H9 (cell line): ENCODE measurements around the gene LRRC27. TPM values are rescaled to one million over a fixed set of nuclear protein-coding genes. Genes with fewer than 3 reads are reported as not detected.
A peak's percentile ranks its signal among the peaks of the same experiment; 100 is the strongest.

ENCODE experiments used
- DNase-seq: peaks from one replicate; pipeline ENCODE4 v3.0.0-alpha.2; 2017
- H2AFZ ChIP-seq: one replicate; pipeline ENCODE4 v1.6.1; 2013; ENCODE audit warnings: mild to moderate bottlenecking, low read length, control low read depth, moderate library complexity
- H2AK5ac ChIP-seq: 2 replicates; pipeline ENCODE4 v1.6.1; 2013; ENCODE audit warnings: low read length, control low read depth, mixed read lengths; ENCODE audit not compliant: insufficient read length
- H2BK120ac ChIP-seq: one replicate; pipeline ENCODE4 v1.6.1; 2013; ENCODE audit warnings: low read depth, mild to moderate bottlenecking, low read length, control low read depth, inconsistent platforms; ENCODE audit not compliant: poor library complexity, severe bottlenecking
- H2BK12ac ChIP-seq: 2 replicates; pipeline ENCODE4 v1.6.1; 2013; ENCODE audit warnings: low read length, control low read depth, mixed read lengths, low read depth; ENCODE audit not compliant: insufficient read length
- H2BK15ac ChIP-seq: 2 replicates; pipeline ENCODE4 v1.6.1; 2013; ENCODE audit warnings: low read depth, low read length, control low read depth
- H2BK20ac ChIP-seq: one replicate; pipeline ENCODE4 v1.6.1; 2013; ENCODE audit warnings: low read depth, mild to moderate bottlenecking, low read length, control low read depth, inconsistent platforms; ENCODE audit not compliant: poor library complexity, severe bottlenecking
- H2BK5ac ChIP-seq: 2 replicates; pipeline ENCODE4 v1.6.1; 2013; ENCODE audit warnings: low read length, control low read depth, mixed read lengths; ENCODE audit not compliant: insufficient read length
- H3K14ac ChIP-seq: 2 replicates; pipeline ENCODE4 v1.6.1; 2013; ENCODE audit warnings: low read length, control low read depth; ENCODE audit not compliant: insufficient read depth
- H3K18ac ChIP-seq: 2 replicates; pipeline ENCODE4 v1.6.1; 2013; ENCODE audit warnings: low read depth, mild to moderate bottlenecking, mixed read lengths, low read length, control low read depth; ENCODE audit not compliant: insufficient read length
- H3K23ac ChIP-seq: 2 replicates; pipeline ENCODE4 v1.6.1; 2013; ENCODE audit warnings: low read length, control low read depth, mixed read lengths, low read depth; ENCODE audit not compliant: insufficient read length
- H3K23me2 ChIP-seq: 2 replicates; pipeline ENCODE4 v1.6.1; 2013; ENCODE audit warnings: low read depth, mild to moderate bottlenecking, mixed read lengths, low read length, control low read depth; ENCODE audit not compliant: insufficient read length, poor library complexity, severe bottlenecking
- H3K27ac ChIP-seq: 2 replicates; pipeline ENCODE4 v1.5.1; 2013; ENCODE audit warnings: low read length, control low read depth, mixed read lengths, low read depth; ENCODE audit not compliant: insufficient read length
- H3K27me3 ChIP-seq: 2 replicates; pipeline ENCODE4 v1.6.1; 2013; ENCODE audit warnings: low read length, control low read depth, inconsistent platforms; ENCODE audit not compliant: insufficient read depth
- H3K4ac ChIP-seq: 2 replicates; pipeline ENCODE4 v1.6.1; 2013; ENCODE audit warnings: low read depth, mild to moderate bottlenecking, control low read depth, inconsistent platforms, low read length, moderate library complexity
- H3K4me1 ChIP-seq: 2 replicates; pipeline ENCODE4 v1.6.1; 2013; ENCODE audit warnings: low read length, control low read depth, inconsistent platforms; ENCODE audit not compliant: insufficient read depth
- H3K4me2 ChIP-seq: 2 replicates; pipeline ENCODE4 v1.6.1; 2013; ENCODE audit warnings: low read length, control low read depth, mixed read lengths; ENCODE audit not compliant: insufficient read length, insufficient read depth
- H3K56ac ChIP-seq: 2 replicates; pipeline ENCODE4 v1.6.1; 2013; ENCODE audit warnings: low read depth, mild to moderate bottlenecking, mixed read lengths, low read length, control low read depth; ENCODE audit not compliant: insufficient read length
- H3K79me1 ChIP-seq: 2 replicates; pipeline ENCODE4 v1.6.1; 2013; ENCODE audit warnings: low read depth, mild to moderate bottlenecking, moderate library complexity, low read length, control low read depth, inconsistent platforms; ENCODE audit not compliant: insufficient read depth, poor library complexity, severe bottlenecking
- H3K79me2 ChIP-seq: 2 replicates; pipeline ENCODE4 v1.6.1; 2013; ENCODE audit warnings: low read length, control low read depth, inconsistent platforms; ENCODE audit not compliant: insufficient read depth
- H3K9ac ChIP-seq: 2 replicates; pipeline ENCODE4 v1.6.1; 2013; ENCODE audit warnings: low read length, control low read depth, mixed read lengths; ENCODE audit not compliant: insufficient read length; ENCODE audit errors: extremely low read depth
- H3K9me3 ChIP-seq: one replicate; pipeline ENCODE4 v1.6.1; 2013; ENCODE audit warnings: low read depth, low read length, inconsistent platforms; ENCODE audit not compliant: control insufficient read depth
- H3T11ph ChIP-seq: one replicate; pipeline ENCODE4 v1.6.1; 2013; ENCODE audit warnings: mild to moderate bottlenecking, low read length, control low read depth, inconsistent platforms
- H4K20me1 ChIP-seq: one replicate; pipeline ENCODE4 v1.6.1; 2013; ENCODE audit not compliant: control insufficient read depth, insufficient read length, insufficient read depth
- H4K5ac ChIP-seq: 2 replicates; pipeline ENCODE4 v1.6.1; 2013; ENCODE audit warnings: low read depth, mild to moderate bottlenecking, mixed read lengths, low read length, control low read depth; ENCODE audit not compliant: insufficient read length
- H4K8ac ChIP-seq: replicated peaks from 2 replicates; pipeline ENCODE4 v1.6.1; 2013; ENCODE audit warnings: low read length, control low read depth, mixed read lengths, low read depth; ENCODE audit not compliant: insufficient read length
- H4K91ac ChIP-seq: 2 replicates; pipeline ENCODE4 v1.6.1; 2013; ENCODE audit warnings: low read depth, mild to moderate bottlenecking, moderate library complexity, mixed read lengths, low read length, control low read depth; ENCODE audit not compliant: insufficient read length
- H3K27ac Mint-ChIP-seq, 3 experiments: 2 replicates in 2 of 3; 3 replicates in 1 of 3; pipeline ENCODE4 v1.8.0; 2020 to 2021; ENCODE audit warnings: mixed read lengths in 3 of 3, mild to moderate bottlenecking in 1 of 3, moderate library complexity in 1 of 3
- H3K27me3 Mint-ChIP-seq: 2 replicates; pipeline ENCODE4 v1.8.0; 2021; ENCODE audit warnings: low read depth, mild to moderate bottlenecking, moderate library complexity, mixed read lengths
- H3K36me3 Mint-ChIP-seq, 3 experiments: 2 replicates in 2 of 3; 3 replicates in 1 of 3; pipeline ENCODE4 v1.8.0; 2020 to 2021; ENCODE audit warnings: low read depth in 3 of 3, mixed read lengths in 3 of 3; ENCODE audit not compliant: insufficient read depth in 1 of 3
- H3K4me1 Mint-ChIP-seq, 2 experiments: 2 replicates each; pipeline ENCODE4 v1.8.0; 2020; ENCODE audit warnings: mixed read lengths in 2 of 2
- H3K4me3 Mint-ChIP-seq, 2 experiments: 2 replicates in 1 of 2; 3 replicates in 1 of 2; pipeline ENCODE4 v1.8.0; 2020 to 2021; ENCODE audit warnings: mild to moderate bottlenecking in 2 of 2, mixed read lengths in 2 of 2, moderate library complexity in 1 of 2
- H3K9me3 Mint-ChIP-seq, 2 experiments: 2 replicates in 1 of 2; 3 replicates in 1 of 2; pipeline ENCODE4 v1.8.0; 2020; ENCODE audit warnings: mild to moderate bottlenecking in 2 of 2, mixed read lengths in 2 of 2, moderate library complexity in 1 of 2
- WGBS: extraction: QIAGEN DNeasy Blood & Tissue Kit; methylation state at CpG from one replicate; pipeline ENCODE4 v1.1.7; 2013; ENCODE audit warnings: missing lambda C conversion rate, low lambda C conversion rate, mixed read lengths; ENCODE audit not compliant: insufficient read length; ENCODE audit errors: extremely low coverage; 5-methylcytosine and 5-hydroxymethylcytosine counted together
- total RNA-seq: library from RNA; stranded (reverse); gene quantifications from 2 replicates; pipeline ENCODE4 v1.2.1, GENCODE V29; 2021
- TF ChIP-seq, protein P1 (sequence below): fragments of 200-600 bp; sonication (generic); conservative IDR thresholded peaks from 3 replicates; pipeline ENCODE4 v1.8.0; 2021; ENCODE audit warnings: antibody characterized with exemption, mild to moderate bottlenecking

The LRRC27 gene
- total RNA-seq, 1 experiment from 2014 or later, result 2.7 TPM

DNA sequence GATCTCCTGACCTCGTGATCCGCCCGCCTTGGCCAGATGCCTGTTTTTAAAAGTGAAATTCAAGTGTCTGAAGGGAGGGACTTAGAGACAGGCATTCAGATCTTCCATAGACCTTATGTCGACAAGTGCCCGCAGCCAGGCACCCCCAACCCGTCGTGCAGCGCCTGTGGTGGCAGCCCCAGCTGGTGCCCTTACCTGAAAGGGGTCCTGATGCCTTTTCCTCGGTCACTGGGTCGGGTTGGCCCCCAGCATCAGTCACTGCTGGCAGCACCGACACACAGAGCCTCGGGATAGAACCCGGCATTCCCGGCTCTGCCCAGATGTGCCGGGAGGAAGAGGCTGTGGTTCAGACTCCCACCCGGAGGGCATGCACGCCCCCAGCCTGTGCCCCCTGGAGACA lies 23.3 kb downstream of the LRRC27 start:
- peak overlapping the region in 2 of 3 experiments; percentile 16 to 80; a peak in 1 of 7 replicates for H3K27ac Mint-ChIP-seq
- Histone ChIP-seq H2BK120ac (no peak overlapping the region), H3K27ac (no peak overlapping the region), H3K23me2 (no peaks in the 10 kb centered on the region), H3K27me3 (no peaks in the 10 kb centered on the region), H3K9me3 (no peaks in the 10 kb centered on the region), H3K18ac (no peak overlapping the region), H2BK20ac (no peak overlapping the region), H2BK5ac (no peak overlapping the region), H3T11ph (no peak overlapping the region), H3K79me2 (no peaks in the 10 kb centered on the region), H2AFZ (no peak overlapping the region), H4K91ac (no peak overlapping the region), H3K9ac (no peak overlapping the region), H2BK15ac (no peak overlapping the region), H3K4me1 (no peaks in the 10 kb centered on the region), H3K23ac (no peak overlapping the region), H3K56ac (no peak overlapping the region), H3K4me2 (no peak overlapping the region), H3K14ac (no peak overlapping the region), H3K79me1 (no peaks in the 10 kb centered on the region), H2AK5ac (no peak overlapping the region), H2BK12ac (no peak overlapping the region), H4K20me1 (no peaks in the 10 kb centered on the region), H4K5ac (no peak overlapping the region), H4K8ac (no peak overlapping the region), H3K4ac (no peak overlapping the region)
- H3K36me3 Mint-ChIP-seq, result peaks cover 0 to 4% (median 0%) of the 10 kb centered on the region in 3 experiments; a peak in 3 of 7 replicates
- TF ChIP-seq, protein P1, sequence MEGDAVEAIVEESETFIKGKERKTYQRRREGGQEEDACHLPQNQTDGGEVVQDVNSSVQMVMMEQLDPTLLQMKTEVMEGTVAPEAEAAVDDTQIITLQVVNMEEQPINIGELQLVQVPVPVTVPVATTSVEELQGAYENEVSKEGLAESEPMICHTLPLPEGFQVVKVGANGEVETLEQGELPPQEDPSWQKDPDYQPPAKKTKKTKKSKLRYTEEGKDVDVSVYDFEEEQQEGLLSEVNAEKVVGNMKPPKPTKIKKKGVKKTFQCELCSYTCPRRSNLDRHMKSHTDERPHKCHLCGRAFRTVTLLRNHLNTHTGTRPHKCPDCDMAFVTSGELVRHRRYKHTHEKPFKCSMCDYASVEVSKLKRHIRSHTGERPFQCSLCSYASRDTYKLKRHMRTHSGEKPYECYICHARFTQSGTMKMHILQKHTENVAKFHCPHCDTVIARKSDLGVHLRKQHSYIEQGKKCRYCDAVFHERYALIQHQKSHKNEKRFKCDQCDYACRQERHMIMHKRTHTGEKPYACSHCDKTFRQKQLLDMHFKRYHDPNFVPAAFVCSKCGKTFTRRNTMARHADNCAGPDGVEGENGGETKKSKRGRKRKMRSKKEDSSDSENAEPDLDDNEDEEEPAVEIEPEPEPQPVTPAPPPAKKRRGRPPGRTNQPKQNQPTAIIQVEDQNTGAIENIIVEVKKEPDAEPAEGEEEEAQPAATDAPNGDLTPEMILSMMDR, result no peak
- peaks cover 3 to 7% of the 10 kb centered on the region in 2 experiments; a peak in 4 of 5 replicates for H3K9me3 Mint-ChIP-seq
- H3K27me3 Mint-ChIP-seq, result peaks cover 5% of the 10 kb centered on the region
- no peak for DNase-seq
- no peak overlapping the region for H3K4me3 Mint-ChIP-seq
- peaks cover 2 to 6% of the 10 kb centered on the region in 2 experiments; a peak in 2 of 4 replicates for H3K4me1 Mint-ChIP-seq
- WGBS, result no CpG with 5 or more reads among the region's 17 CpGs
